K562 (cell line): ENCODE results near the gene TRIM34. TPM values are rescaled to one million over a fixed set of nuclear protein-coding genes. Genes with fewer than 3 reads are reported as not detected.

ENCODE experiments used
- DPF2 ChIP-seq: fragments of 450-650 bp; IDR thresholded peaks from 2 replicates; pipeline ENCODE4 v1.6.1; 2016
- ESRRB ChIP-seq: fragments of 250-450 bp; sonication (Bioruptor Pico); IDR thresholded peaks from 2 replicates; pipeline ENCODE4 v1.5.0; 2020; ENCODE audit warnings: mild to moderate bottlenecking, moderate library complexity, borderline replicate concordance
- FOSL1 ChIP-seq: fragments of 200-800 bp; sonication (Bioruptor generic); conservative IDR thresholded peaks from 2 replicates; pipeline ENCODE4 v1.6.1; 2016; ENCODE audit warnings: missing genetic modification characterization, missing compliant biosample characterization
- FOXP1 ChIP-seq: sonication (generic); formaldehyde crosslinking; IDR thresholded peaks from 2 replicates; pipeline ENCODE4 v1.8.0; 2022; ENCODE audit warnings: mild to moderate bottlenecking, missing genetic modification reagents
- GTF2F1 ChIP-seq: IDR thresholded peaks from 2 replicates; pipeline ENCODE4 v1.6.1; 2011; ENCODE audit warnings: low read depth, low read length, improper control_type of control experiment
- HMGN3 ChIP-seq: IDR thresholded peaks from 2 replicates; pipeline ENCODE4 v1.6.1; 2011; ENCODE audit warnings: borderline replicate concordance, low read depth, mild to moderate bottlenecking, mixed read lengths, low read length; ENCODE audit not compliant: insufficient read length; ENCODE audit errors: extremely low read depth
- KDM4B ChIP-seq, 2 experiments: fragments of 450-650 bp in 1 of 2; sonication (generic) in 1 of 2; IDR thresholded peaks; 2 replicates each; pipeline ENCODE4 v1.6.1; 2016 to 2017; ENCODE audit warnings: borderline replicate concordance in 2 of 2, antibody characterized with exemption in 1 of 2, low read depth in 1 of 2, mild to moderate bottlenecking in 1 of 2
- MED1 ChIP-seq: sonication (generic); formaldehyde crosslinking; IDR thresholded peaks from 2 replicates; pipeline ENCODE4 v1.8.1; 2023; ENCODE audit warnings: missing genetic modification reagents, borderline replicate concordance
- RBM25 ChIP-seq: fragments of 200-400 bp; formaldehyde crosslinking; IDR thresholded peaks from 2 replicates; pipeline ENCODE4 v1.6.1; 2018; ENCODE audit warnings: low read length, low read depth, moderate library complexity; ENCODE audit not compliant: severe bottlenecking
- RBM34 ChIP-seq: fragments of 200-400 bp; formaldehyde crosslinking; IDR thresholded peaks from 2 replicates; pipeline ENCODE4 v1.6.1; 2018; ENCODE audit warnings: low read length, borderline replicate concordance; ENCODE audit not compliant: insufficient read depth
- RFX1 ChIP-seq: fragments of 450-650 bp; IDR thresholded peaks from 2 replicates; pipeline ENCODE4 v1.6.1; 2016; ENCODE audit warnings: mild to moderate bottlenecking, moderate library complexity
- SLC30A9 ChIP-seq: fragments of 250-450 bp; sonication (Bioruptor Pico); IDR thresholded peaks from 2 replicates; pipeline ENCODE4 v1.8.0; 2022; ENCODE audit warnings: mild to moderate bottlenecking, moderate library complexity
- TAF7 ChIP-seq: fragments of 450-650 bp; IDR thresholded peaks from 2 replicates; pipeline ENCODE4 v1.6.1; 2016; ENCODE audit warnings: missing genetic modification characterization, missing compliant biosample characterization
- ZBTB8A ChIP-seq: fragments of 450-650 bp; IDR thresholded peaks from 2 replicates; pipeline ENCODE4 v1.6.1; 2018; ENCODE audit warnings: mild to moderate bottlenecking, moderate library complexity; ENCODE audit not compliant: partially characterized antibody
- ZNF24 ChIP-seq: fragments of 450-650 bp; IDR thresholded peaks from 2 replicates; pipeline ENCODE4 v1.6.1; 2016
- ZNF431 ChIP-seq: sonication (generic); formaldehyde crosslinking; IDR thresholded peaks from 2 replicates; pipeline ENCODE4 v1.8.0; 2022; ENCODE audit warnings: mild to moderate bottlenecking, missing genetic modification reagents
- ZNF644 ChIP-seq: fragments of 200-800 bp; sonication (Bioruptor generic); IDR thresholded peaks from 2 replicates; pipeline ENCODE4 v1.6.1; 2016; ENCODE audit warnings: low read depth, missing genetic modification characterization, missing compliant biosample characterization
- ZNF766 ChIP-seq: fragments of 200-800 bp; sonication (Bioruptor generic); conservative IDR thresholded peaks from 2 replicates; pipeline ENCODE4 v1.6.1; 2016; ENCODE audit warnings: missing genetic modification characterization, missing compliant biosample characterization
- polyA plus RNA-seq, 8 experiments: library from polyadenylated mRNA; depleted of rRNA in 4 of 8; stranded (reverse) in 5 of 8; unstranded in 3 of 8; fragments of >200 nt; fragmentation: Nextera tagmentation in 2 of 8; fragmentation: Illumina TruSeq in 1 of 8; extraction: Ambion mirVana in 2 of 8; extraction: Trizol in 1 of 8; gene quantifications; 2 replicates each; pipeline versions ENCODE4 v1.2.1 to v1.2.3, GENCODE V29; 2011 to 2014; ENCODE audit warnings: inconsistent platforms in 1 of 8, missing spikeins in 1 of 8
- total RNA-seq, 7 experiments: library from RNA; depleted of rRNA in 6 of 7; stranded (reverse); fragments of >200 nt in 6 of 7; fragmentation: Illumina TruSeq in 2 of 7; extraction: Trizol in 2 of 7; gene quantifications; 2 replicates each; pipeline versions ENCODE4 v1.2.1 to v1.2.3, GENCODE V29; 2011 to 2021; ENCODE audit warnings: low replicate concordance in 1 of 7
- TF ChIP-seq, protein P1 (sequence below), 3 experiments: fragments of 200-800 bp in 1 of 3; sonication (Bioruptor generic) in 1 of 3; sonication (generic) in 1 of 3; formaldehyde crosslinking in 1 of 3; IDR thresholded peaks; 2 replicates each; pipeline versions ENCODE4 v1.6.1 to v1.8.0; 2016 to 2022; ENCODE audit warnings: mild to moderate bottlenecking in 2 of 3, missing compliant biosample characterization in 2 of 3, missing genetic modification characterization in 2 of 3, missing genetic modification reagents in 1 of 3
- TF ChIP-seq, protein P2 (sequence below): conservative IDR thresholded peaks from 2 replicates; pipeline ENCODE4 v1.6.1; 2011; ENCODE audit warnings: low read depth, mild to moderate bottlenecking, low read length; ENCODE audit not compliant: control insufficient read depth
- TF ChIP-seq, protein P3 (sequence below): fragments of 150-350 bp; IDR thresholded peaks from 2 replicates; pipeline ENCODE4 v1.6.1; 2014; ENCODE audit warnings: low read depth, mild to moderate bottlenecking, low read length, borderline replicate concordance

Gene TRIM34
- total and polyA plus RNA-seq, 9 of the 15 experiments (the other 6 are each of a cell fraction or from before 2014, with no cell fraction given) = 0.31 to 2.9 (median 1.3) TPM

DNA sequence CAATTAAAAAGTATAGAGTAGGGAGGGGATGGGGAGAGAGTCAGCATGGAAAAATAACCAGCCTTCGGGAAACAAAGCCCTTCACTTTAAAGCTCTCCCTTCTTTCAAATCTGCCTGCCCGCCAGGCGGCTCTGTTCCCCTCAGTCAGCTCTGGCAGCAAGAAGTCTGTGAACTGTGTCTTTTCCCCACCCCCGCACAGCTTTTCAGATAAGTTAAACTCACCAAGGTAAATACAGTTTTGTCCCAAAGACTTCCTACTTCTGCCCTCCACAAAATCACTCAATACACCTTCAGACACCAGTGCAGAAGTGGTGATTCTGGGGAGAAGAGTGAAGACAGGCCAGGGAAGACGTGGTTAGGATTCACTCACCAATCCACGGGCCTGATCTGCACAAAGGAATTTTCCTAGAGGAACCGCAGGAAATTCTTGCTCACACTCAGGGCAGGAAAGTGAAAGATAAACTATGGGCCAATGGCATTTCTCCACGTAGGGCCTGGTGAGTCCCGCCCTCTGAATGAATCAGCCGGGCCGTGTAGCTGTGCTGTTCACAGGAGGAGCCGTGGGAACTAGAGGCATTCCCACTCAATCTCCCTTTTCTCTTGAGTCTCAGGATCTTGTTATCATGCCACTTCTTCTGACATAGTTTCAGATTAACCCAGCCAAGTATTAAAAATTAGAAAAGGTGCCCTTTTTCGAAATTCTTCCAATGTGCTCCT lies 60.0 kb downstream of the TRIM34 start, which contains the start of gene TRIM5 (continued):
- TF ChIP-seq GTF2F1 (no peak), SLC30A9 (CRISPR knock-in tag) (no peak), TAF7 (tag) (no peak), ZNF431 (CRISPR knock-in tag) (no peak), HMGN3 (no peak), FOXP1 (CRISPR knock-in tag) (no peak), ZBTB8A (no peak), MED1 (CRISPR knock-in tag) (no peak), RBM34 (no peak), RFX1 (no peak), RBM25 (peak; percentile 32), KDM4B (IDR thresholded peaks at IDR 0.05; ENCODE audit: borderline replicate concordance in 2 of 2, low read depth in 1 of 2) (no peak), ZNF644 (no peak), ZNF766 (0 out of 2 replicates have a peak, but pooled peaks have one; percentile 44), ZNF24 (0 out of 2 replicates have a peak, but pooled peaks have one; percentile 17), DPF2 (peak; percentile 92), ESRRB (CRISPR knock-in tag) (no peak), FOSL1 (tag) (peak; percentile 90)
- TF ChIP-seq, protein P1, sequence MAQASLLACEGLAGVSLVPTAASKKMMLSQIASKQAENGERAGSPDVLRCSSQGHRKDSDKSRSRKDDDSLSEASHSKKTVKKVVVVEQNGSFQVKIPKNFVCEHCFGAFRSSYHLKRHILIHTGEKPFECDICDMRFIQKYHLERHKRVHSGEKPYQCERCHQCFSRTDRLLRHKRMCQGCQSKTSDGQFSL (CRISPR knock-in tag; IDR thresholded peaks at IDR 0.05) = no peak
- TF ChIP-seq, protein P1 (tag; IDR thresholded peaks at IDR 0.05) = no peak
- TF ChIP-seq, protein P2, sequence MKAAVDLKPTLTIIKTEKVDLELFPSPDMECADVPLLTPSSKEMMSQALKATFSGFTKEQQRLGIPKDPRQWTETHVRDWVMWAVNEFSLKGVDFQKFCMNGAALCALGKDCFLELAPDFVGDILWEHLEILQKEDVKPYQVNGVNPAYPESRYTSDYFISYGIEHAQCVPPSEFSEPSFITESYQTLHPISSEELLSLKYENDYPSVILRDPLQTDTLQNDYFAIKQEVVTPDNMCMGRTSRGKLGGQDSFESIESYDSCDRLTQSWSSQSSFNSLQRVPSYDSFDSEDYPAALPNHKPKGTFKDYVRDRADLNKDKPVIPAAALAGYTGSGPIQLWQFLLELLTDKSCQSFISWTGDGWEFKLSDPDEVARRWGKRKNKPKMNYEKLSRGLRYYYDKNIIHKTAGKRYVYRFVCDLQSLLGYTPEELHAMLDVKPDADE = no peak
- TF ChIP-seq, protein P3, sequence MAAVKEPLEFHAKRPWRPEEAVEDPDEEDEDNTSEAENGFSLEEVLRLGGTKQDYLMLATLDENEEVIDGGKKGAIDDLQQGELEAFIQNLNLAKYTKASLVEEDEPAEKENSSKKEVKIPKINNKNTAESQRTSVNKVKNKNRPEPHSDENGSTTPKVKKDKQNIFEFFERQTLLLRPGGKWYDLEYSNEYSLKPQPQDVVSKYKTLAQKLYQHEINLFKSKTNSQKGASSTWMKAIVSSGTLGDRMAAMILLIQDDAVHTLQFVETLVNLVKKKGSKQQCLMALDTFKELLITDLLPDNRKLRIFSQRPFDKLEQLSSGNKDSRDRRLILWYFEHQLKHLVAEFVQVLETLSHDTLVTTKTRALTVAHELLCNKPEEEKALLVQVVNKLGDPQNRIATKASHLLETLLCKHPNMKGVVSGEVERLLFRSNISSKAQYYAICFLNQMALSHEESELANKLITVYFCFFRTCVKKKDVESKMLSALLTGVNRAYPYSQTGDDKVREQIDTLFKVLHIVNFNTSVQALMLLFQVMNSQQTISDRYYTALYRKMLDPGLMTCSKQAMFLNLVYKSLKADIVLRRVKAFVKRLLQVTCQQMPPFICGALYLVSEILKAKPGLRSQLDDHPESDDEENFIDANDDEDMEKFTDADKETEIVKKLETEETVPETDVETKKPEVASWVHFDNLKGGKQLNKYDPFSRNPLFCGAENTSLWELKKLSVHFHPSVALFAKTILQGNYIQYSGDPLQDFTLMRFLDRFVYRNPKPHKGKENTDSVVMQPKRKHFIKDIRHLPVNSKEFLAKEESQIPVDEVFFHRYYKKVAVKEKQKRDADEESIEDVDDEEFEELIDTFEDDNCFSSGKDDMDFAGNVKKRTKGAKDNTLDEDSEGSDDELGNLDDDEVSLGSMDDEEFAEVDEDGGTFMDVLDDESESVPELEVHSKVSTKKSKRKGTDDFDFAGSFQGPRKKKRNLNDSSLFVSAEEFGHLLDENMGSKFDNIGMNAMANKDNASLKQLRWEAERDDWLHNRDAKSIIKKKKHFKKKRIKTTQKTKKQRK = no peak
